SU-DHL-6 (cell line): ENCODE results near the gene ALKBH6.

ENCODE experiments used
- EZH2phosphoT487 ChIP-seq: fragments of 200-600 bp; sonication (generic), shearing (Covaris generic); conservative IDR thresholded peaks from 2 replicates; pipeline ENCODE4 v1.6.1; 2018; ENCODE audit warnings: mild to moderate bottlenecking, antibody characterized with exemption, low read length, moderate library complexity, mixed read lengths
- TF ChIP-seq, protein P1 (sequence below): fragments of 200-600 bp; sonication (generic); IDR thresholded peaks from one replicate; pipeline ENCODE4 v1.5.1; 2017; ENCODE audit warnings: antibody characterized with exemption, mild to moderate bottlenecking, low read length, moderate library complexity; ENCODE audit not compliant: insufficient read depth, poor library complexity, severe bottlenecking

DNA sequence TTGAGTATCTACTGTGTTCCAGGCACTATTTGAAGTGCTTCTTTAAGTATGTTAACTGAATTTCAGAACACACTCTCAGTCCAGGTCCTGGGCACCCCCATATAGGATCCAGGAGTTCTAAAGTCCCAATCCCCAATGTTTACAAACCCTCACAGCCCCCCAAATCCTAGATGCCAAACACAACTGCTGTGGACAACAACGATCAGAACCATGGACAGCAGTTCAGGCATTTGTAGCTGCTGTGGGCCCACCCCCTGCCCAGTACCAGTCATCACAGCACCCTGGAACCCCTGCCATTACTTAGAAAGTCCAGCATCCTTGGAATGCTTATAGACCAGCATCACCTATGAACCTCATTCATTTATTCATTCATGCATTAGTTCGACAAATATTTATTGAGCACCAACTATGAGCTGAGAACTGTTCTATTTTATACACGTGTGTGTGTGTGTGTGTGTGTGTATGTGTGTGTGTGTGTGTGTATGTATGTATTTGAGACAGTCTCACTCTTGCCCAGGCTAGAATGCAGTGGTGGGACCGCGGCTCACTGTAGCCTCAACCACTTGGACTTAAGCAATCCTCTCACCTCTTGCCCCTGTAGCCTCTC is 38.3 kb downstream of the ALKBH6 start:
- no peak for TF ChIP-seq EZH2phosphoT487
- TF ChIP-seq, protein P1, sequence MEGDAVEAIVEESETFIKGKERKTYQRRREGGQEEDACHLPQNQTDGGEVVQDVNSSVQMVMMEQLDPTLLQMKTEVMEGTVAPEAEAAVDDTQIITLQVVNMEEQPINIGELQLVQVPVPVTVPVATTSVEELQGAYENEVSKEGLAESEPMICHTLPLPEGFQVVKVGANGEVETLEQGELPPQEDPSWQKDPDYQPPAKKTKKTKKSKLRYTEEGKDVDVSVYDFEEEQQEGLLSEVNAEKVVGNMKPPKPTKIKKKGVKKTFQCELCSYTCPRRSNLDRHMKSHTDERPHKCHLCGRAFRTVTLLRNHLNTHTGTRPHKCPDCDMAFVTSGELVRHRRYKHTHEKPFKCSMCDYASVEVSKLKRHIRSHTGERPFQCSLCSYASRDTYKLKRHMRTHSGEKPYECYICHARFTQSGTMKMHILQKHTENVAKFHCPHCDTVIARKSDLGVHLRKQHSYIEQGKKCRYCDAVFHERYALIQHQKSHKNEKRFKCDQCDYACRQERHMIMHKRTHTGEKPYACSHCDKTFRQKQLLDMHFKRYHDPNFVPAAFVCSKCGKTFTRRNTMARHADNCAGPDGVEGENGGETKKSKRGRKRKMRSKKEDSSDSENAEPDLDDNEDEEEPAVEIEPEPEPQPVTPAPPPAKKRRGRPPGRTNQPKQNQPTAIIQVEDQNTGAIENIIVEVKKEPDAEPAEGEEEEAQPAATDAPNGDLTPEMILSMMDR: no peak
